Ureter (tissue), 1 donor: ENCODE measurements around the gene MARVELD1. TPM values are rescaled to one million over a fixed set of nuclear protein-coding genes. Genes with fewer than 3 reads are reported as not detected.
"Not testable (repeated sequence)": the region's sequence is repeated elsewhere in the genome, so short reads cannot be mapped to it uniquely, and the experiment has no call there.

Experiments used
- DNase-seq: peaks from one replicate; pipeline ENCODE4 v3.0.0-alpha.2; 2020; ENCODE audit warnings: low spot score
- total RNA-seq: library from RNA; stranded (reverse); gene quantifications from one replicate; pipeline ENCODE4 v1.2.4, GENCODE V29; 2023
- donor health status: DM: yes; HTN: yes; CAD: no.

The MARVELD1 gene
- total RNA-seq: 40.8 TPM

DNA sequence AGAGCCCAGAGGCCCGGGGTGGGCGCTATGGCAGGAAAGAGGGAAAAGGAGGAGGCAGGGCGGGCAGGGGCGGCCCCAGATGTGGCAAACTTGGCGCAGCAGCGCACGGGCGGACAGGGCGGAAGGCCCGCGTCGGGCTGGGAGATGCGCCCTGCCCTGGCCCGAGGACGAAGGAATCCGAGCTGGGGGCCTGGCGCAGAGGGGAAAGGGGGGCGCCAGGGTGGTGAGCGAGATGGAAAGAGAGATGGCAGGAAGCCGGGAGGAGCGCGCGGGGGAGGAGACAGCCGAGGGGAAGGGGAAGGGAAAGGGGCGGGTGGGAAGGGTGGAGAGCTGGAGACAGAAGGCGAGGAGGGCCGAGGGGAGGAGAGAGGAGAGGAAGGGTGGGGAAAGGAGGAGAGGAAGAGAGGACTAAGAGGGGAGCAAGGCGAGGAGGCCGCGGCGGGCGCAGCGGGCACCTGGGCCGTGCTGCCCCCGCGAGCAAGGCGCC lies at the start of gene MARVELD1:
TSS of gene MARVELD1 (plus strand) at position 392 of the 487 bp plus-strand sequence. CDS start 147 bp downstream, outside the sequence.
- peak; percentile 90 for DNase-seq

DNA sequence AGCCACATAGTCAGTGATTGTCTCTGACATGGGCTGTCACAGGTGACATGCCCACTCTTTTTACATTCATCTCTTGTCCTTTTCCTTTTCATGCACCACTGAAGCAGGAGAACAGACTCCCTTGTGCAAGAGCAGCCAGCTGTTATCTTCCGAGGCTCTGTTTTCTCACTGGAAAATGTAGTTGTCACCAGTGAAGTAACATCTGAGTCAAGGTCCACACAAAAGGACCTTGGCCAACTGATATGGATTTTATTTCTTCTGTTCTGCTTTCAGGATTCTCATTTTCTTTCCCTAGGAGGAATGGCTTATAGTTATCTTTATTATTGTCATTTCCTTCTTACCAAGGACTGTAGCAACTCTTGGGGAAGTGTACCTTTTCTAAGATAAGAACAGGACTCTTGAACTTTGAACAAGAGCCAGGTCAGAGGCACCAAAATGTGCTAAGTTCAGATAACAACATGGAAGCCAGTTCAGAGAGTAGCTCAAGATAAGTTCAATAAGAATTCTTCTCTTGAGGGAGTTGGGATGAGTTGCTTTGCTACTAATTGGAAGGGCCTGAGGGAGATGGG lies 49.2 kb upstream of the MARVELD1 start:
- no peak for DNase-seq

GRCh38 chr10:97666992-97667391 lies 46.5 kb upstream of the MARVELD1 start:
- no peak for DNase-seq

- no peak for DNase-seq
Observed at GRCh38 chr10:97667463-97667862, 46.1 kb upstream of the MARVELD1 start.

DNA sequence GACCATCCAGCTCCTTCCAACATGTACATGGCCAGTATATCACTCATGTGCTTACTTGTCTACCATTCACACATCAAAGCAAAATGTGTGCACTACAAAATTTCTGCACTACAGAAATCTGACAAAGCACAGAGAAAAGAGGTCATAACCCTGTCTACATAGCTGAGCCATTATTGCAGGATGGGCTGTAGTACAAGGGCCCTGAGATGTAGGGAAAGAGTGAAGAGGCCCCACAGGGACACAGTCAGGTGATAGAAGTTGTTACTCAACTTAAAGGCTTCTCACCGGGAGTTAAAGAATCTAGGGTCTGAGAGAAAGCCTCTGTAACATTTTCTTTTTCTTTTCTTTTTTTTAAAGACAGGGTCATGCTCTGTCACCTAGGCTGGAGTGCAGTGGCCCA lies 44.0 kb upstream of the MARVELD1 start:
- DNase-seq: no peak

DNA sequence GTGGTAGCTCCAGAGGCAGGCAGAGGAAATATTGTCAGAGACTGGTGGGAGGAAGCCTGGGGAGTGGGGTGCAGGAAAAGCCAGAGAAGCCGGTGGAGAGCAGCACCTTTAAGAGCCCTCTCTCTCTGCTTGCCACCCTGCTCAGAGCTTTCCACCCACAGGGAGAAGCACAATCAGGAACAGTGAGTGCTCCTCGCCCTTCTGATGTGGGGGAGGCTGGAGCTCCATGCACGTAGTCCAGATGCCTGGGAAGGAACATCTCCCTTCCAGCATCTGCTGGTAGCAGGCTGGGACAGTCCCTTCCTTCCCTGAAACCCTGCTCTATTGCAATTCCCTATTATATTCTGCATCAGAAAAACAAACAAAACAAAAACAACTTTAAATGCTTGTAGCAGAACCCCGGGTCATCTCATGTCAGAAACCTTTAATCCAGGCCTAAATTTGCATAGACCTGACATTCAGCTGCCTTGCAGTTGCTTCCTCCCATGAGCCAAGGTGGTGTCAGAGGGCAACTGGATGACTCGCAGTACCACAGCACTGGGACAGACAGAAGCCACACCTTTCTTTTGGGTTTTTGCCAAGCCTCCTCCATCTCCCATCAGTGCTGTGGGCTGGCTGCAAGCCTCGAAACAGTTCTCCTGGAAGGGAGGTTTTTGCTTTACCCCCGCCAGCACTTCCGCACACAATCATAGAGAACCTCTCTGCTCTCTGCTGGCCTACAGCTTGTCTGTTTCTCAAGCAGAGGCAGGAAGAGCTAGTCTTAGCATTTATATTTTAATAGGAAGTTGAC lies 39.6 kb upstream of the MARVELD1 start:
- no peak for DNase-seq

DNA sequence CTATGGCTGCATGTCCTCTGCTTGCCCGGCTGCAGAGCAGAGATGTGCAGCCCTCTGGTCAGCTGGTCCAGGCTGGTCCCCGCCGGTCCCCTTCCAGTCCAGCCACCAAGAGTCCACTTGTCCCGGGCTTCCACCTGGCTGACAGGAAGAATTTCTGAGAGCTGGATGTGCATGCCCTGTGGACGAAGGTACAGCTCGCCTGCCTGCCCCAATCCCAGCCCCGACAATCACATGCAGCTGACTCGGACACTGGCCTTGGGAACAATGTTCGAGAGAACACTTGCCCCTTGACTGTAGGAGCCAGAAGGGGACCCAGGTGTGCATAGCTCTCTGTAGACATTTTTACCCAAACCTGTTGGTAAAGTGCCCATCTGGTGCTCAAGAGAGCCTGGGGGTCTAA lies 38.3 kb upstream of the MARVELD1 start:
- no peak for DNase-seq

GRCh38 chr10:97676770-97677581 lies 36.6 kb upstream of the MARVELD1 start:
- DNase-seq: no peak

DNA sequence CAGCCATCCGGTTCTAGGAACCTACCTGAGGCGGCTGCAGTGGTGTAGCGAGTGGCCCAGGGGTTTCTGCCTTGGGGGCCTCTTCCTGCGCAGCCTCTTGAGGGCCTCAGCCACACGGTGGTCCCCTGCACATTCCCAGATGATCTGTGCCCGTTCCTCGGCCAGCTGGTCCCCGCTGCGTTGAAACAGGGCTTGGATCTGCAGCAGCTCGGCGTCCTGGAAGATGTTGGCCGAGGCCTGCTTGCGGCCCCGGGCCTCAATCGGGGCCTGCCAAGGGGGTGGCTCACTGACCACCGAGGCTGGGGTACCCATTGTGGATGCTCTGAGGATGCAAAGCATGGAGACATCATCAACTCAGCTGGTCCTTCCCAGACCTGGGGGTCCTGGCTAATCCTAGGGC lies 33.9 kb upstream of the MARVELD1 start:
- no peak for DNase-seq

DNA sequence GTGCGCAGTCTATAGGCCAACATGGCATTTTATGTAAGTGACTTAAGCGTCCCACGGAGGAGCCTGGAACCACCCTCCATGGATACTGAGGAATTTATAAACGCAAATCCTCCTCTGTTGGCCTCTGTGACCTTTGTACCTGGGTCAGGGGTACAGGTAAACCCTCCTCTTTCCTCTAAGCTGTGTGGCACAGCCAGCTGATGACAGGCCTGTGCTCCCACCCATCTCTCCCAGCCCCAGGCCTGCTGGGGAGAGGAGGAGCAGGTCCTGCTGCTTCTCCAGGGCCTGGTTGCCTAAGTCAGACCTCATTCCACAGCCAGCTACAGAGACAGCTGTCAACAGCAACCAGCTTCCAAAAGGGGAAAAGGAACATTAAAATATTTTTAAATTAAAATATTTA lies 31.5 kb upstream of the MARVELD1 start:
- DNase-seq: no peak

DNA sequence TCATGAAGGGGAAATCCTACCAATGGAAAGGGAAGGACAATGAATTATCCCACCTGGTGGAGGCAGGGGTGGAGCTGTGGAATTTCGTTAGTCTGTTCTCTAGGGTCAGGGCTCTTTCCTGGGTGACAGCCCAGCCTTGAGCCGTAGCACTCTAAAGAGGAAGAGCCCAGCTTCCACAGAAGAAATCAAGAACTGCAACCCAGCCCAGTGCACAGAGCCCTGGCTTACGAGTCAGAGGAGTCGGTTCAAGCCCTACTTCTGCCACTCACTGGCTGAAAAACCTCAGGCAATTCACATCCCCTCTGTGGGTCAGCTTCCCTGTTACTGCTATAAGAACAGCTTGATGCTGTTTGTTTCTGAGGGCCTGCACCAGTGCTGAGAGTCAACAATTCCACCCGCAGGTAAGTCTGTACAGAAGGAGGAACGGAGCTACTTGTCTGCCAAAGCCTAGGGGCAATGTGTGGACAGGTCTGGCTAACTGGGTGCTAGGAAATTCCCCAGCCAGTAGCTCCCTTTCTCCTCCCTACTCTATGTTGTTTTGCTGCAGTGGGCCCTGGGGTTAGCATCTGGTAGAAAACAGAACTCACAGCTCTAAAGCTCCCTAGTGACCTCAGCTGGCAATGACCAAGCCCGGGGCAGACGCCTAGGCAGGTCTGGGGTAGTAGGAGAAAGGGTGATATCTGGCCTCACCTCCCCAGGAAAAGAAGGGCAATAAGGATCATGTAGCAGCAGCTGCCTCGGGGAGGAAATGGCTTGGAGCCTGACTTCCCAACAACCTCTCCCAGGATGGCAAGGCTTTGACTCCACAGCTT lies 29.8 kb upstream of the MARVELD1 start:
- no peak for DNase-seq

DNA sequence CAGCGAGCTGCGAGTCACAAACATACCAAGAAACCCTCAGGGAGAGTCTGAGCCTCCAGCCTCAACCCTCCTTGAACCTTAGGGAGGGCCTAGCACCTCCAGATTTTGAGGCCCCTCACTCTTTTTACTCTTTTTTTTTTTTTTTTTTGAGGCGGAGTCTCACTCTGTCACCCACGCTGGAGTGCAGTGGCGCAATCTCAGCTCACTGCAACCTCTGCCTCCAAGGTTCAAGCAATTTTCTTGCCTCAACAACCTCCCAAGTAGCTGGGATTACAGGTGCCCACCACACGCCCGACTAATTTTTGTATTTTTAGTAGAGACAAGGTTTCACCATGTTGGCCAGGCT lies 29.2 kb upstream of the MARVELD1 start:
- not testable (repeated sequence) for DNase-seq

DNA sequence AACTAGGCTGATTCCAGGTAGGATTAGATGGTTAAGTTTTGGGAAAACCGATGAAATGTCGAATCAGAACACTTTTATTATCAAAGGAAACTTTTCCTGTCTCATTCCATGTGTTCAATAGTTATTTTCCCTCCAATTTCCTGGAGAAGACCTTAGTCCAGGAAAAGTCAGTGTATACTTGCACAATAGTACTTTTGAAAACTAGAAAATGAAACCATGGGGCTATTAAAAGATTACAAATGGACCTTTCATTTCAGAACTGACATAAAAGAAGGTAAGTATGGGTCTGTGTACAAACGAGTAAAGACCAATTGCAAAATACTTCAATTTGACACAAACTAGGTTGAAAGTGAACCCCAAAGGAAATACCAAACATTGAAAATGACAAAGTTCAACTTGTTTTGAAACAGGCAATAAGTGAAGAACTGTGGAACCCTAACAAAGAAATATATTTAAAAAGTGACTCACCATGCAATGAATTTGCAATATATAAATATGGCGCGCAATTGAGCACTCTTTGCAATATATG lies 28.6 kb upstream of the MARVELD1 start:
- no peak for DNase-seq

DNA sequence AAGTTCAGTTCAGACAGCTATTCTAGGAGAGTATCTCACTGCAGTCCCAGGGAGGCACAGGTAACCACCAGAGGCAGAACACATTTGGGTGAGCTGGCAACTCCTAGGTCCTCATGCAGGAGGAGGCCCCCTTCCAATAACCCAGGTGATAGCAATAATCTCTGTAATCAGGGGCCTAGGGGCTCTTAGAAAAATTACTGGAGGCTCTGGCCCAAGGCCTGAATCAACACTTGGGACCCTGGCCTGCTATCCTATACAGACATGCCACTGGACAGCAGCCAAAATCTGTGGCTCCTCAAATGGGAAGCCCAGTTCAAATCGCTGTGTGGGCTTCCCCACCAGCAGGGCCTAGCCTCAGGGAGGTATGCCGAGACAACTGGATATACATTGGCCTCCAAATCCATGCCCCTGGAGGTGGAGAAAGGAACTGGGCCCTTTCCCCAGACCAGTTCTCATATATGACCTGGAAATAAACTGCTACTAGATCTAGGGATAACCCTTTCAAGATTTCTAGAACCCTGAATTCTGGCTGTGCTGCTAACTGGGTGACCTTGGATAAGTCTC lies 28.1 kb upstream of the MARVELD1 start:
- DNase-seq: no peak

DNA sequence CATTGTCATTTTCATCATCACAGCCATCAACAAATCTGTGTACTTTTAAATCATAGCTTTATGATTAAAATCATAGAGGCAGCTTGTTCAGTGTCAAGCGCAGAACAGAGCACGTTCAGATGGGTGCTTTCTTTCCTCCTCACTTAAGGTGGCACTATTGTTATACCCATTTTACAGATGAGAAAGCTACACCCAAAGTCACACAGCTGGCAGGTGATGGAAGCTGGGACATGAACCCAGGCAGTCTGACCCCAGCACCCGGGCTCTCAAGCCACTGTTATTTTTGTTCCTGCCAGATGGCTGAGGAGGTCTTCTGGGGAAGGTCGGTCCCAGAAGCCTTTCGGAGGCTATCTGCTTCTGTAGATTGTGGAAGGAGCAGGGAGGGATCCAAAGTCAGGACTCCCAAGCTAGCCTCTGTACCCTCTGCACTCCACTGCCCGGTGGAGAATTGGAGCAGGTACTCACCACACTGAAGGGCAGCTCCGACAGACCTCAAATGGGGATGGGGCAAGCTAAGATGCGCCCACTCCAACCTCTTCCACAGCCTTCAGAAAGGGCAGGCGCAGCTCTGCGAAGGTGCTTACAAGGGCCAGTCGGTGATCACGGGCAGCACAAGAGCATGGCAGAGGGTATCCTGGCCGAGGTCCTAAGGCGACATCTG lies 27.1 kb upstream of the MARVELD1 start:
- no peak for DNase-seq

GRCh38 chr10:97686962-97687784 lies 26.4 kb upstream of the MARVELD1 start, which contains the start of gene AVPI1:
AVPI1 (minus strand) TSS chr10:97687241; CDS start chr10:97679905, 7,336 bp downstream.
- DNase-seq: peak; percentile 98

DNA sequence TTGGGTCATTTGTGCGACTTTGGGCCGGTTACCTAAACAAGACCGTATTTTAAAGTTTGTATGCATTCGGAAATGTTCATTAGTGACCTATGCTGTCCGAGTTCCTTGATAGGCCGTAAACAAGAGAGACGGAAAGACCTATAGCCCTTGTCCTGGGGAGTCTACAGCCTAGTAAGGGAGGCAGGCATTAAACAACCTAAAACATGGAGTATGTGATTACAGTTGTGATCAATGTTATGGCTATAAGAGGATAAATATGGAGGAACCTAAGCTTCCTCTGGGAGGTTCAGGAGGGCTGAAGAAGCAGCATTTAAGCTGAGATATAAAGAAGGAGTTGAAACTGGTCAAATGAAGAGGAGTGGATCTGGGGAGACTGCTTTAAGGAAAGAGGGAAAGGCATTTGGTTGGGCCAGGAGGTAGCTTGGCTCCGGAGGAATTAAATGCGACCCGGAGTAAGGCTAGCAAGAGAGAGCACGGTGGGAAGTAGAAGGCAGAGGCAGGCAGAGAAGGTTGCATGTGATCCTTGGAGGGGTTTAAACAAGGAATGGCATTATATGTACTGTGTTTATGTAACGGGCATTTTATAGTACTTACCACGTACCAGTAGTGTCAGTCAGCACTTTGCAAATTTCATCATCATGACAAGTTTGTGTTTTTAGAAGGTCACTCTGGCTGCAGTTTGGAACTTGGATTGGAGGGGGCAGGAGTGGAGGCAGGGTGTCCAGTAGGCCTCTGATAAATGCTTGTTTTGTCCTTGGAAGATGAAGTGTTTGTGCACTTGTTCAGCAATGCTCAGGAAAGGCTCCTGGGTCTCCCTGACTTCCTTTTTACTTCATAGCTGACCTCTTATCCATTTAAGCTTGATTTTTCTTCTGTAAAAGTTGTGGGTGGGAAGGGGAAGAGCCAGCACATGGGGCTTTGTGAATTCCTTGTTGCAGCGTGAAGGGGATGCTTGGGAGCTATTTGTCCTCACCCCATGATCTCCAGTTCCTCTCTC lies 25.4 kb upstream of the MARVELD1 start:
- no peak for DNase-seq

GRCh38 chr10:97689559-97690020 lies 23.9 kb upstream of the MARVELD1 start:
- DNase-seq: no peak
